Measurements from ENCODE around the gene TGIF2.
"Not testable (repeated sequence)": the region's sequence is repeated elsewhere in the genome, so short reads cannot be mapped to it uniquely, and the experiment has no call there.

The TGIF2 gene

DNA sequence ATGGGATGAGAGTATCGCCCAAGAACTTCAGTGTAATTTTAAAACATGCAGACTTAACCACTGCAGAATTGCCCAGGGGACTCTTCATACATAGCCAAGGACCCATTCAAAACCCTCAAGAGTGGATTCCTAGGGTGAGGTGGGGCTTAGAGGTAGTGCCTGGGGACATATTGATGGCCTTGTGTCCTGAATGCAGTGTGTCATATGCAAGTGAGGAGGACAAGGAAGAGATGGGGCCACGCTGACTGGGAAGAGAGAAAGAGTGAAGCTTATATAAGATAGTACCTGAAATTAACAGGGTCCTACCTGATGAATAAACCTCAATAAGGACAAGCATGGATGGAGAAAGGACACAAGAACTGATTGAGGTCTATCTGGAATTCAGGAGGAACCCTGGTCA, 18.1 kb upstream of the TGIF2 start:
- H3K4me3 ChIP-seq (ENCODE audit: control insufficient read depth, low read depth, low read length) = no peak overlapping the region
- DNase-seq (ENCODE audit: low read depth) = no peak
- no peak for TF ChIP-seq CTCF (IDR thresholded peaks at IDR 0.05; ENCODE audit: control insufficient read depth, insufficient read depth, low read depth, low read length, missing control alignments)

DNA sequence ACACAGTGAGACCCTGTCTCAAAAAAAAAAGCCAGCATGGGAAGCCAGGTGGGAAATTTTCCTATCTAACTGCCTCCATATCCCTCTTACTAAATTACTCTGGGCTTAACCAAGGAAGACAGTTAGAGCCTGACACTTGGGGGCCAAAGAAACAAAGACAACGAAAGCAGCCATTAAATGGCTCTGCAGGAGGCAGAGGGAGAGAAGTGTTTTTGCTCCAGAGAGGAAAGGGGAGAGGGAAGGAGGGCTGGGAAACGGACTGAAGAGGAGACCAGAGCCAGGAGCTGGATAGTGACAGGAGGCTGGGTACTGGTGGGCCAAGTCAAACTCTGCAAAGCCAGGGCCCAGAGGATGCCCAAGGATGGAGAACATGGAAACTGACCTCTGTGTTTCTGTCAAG, 10.7 kb upstream of the TGIF2 start:
- no peak overlapping the region for H3K4me3 ChIP-seq (ENCODE audit: control insufficient read depth, low read depth, low read length)
- no peak for DNase-seq (ENCODE audit: low read depth)
- no peak for TF ChIP-seq CTCF (IDR thresholded peaks at IDR 0.05; ENCODE audit: control insufficient read depth, insufficient read depth, low read depth, low read length, missing control alignments)

- no peak for TF ChIP-seq CTCF (IDR thresholded peaks at IDR 0.05; ENCODE audit: control insufficient read depth, insufficient read depth, low read depth, low read length, missing control alignments)
- no peak for DNase-seq (ENCODE audit: low read depth)
Measured at GRCh38 chr20:36563374-36563773, 10.0 kb upstream of the TGIF2 start.

DNA sequence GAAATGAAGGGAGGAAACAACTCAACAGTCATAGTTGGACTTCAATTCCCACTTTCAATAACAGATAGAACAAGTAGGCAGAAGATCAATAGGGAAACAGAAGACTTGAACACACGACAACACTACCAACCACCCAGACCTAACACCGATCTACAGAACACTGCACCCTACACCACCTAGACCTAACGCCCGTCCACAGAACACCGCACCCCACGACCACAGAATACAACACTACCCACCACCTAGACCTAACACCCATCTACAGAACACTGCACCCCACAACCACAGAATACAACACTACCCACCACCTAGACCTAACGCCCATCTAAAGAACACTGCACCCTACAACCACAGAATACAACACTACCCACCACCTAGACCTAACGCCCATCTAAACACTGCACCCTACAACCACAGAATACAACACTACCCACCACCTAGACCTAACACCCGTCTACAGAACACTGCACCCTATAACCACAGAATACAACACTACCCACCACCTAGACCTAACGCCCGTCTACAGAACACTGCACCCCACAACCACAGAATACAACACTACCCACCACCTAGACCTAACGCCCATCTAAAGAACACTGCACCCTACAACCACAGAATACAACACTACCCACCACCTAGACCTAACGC, 9.2 kb upstream of the TGIF2 start:
- not testable (repeated sequence) for DNase-seq (ENCODE audit: low read depth); H3K4me3 ChIP-seq (ENCODE audit: control insufficient read depth, low read depth, low read length)

More at GRCh38 chr20:36563374-36563773, 10.0 kb upstream of the TGIF2 start:
- H3K4me3 ChIP-seq (ENCODE audit: control insufficient read depth, low read depth, low read length) = no peak overlapping the region

DNA sequence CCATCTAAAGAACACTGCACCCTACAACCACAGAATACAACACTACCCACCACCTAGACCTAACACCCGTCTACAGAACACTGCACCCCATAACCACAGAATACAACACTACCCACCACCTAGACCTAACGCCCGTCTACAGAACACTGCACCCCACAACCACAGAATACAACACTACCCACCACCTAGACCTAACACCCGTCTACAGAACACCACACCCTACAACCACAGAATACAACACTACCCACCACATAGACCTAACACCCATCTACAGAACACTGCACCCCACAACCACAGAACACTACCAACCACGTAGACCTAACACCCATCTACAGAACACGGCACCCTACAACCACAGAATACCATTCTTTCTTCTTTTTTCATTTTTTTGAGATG, 8.7 kb upstream of the TGIF2 start:
- DNase-seq (ENCODE audit: low read depth); H3K4me3 ChIP-seq (ENCODE audit: control insufficient read depth, low read depth, low read length): not testable (repeated sequence)

GRCh38 chr20:36565520-36565919, 7.9 kb upstream of the TGIF2 start:
- no peak for DNase-seq (ENCODE audit: low read depth)
- TF ChIP-seq CTCF (IDR thresholded peaks at IDR 0.05; ENCODE audit: control insufficient read depth, insufficient read depth, low read depth, low read length, missing control alignments) = no peak
- H3K4me3 ChIP-seq (ENCODE audit: control insufficient read depth, low read depth, low read length) = no peak overlapping the region

DNA sequence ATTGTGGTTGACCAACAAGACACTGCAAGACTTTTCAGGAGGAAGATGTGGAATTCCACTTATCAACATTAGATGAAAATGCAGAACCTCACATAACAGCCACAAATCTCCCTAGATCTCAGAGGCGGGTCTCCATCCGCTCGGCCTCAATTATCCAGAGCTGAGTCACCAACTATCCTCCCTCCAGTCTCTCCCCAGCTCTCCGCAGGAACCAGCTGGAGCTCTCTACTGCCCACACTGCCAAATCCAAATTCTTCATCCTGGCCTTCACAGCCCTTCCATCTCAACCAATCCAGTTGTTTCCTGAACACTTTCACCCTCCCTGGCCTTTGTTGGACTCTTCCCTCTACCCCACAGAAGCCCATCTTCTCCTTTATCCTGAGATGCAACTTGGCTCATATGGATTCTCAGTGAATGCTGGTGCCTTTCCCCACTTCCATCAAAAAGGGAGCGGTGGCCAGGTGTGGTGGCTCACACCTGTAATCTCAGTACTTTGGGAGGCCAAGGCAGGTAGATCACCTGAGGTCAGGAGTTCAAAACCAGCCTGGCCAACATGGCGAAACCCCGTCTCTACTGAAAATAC, 3.5 kb upstream of the TGIF2 start:
- no peak for DNase-seq (ENCODE audit: low read depth)
- H3K4me3 ChIP-seq (ENCODE audit: control insufficient read depth, low read depth, low read length) = no peak overlapping the region
- no peak for TF ChIP-seq CTCF (IDR thresholded peaks at IDR 0.05; ENCODE audit: control insufficient read depth, insufficient read depth, low read depth, low read length, missing control alignments)
